ENCODE results near the gene KHK. TPM values are rescaled to one million over a fixed set of nuclear protein-coding genes. Genes with fewer than 3 reads are reported as not detected.
A peak's percentile ranks its signal among the peaks of the same experiment; 100 is the strongest.
"Not testable (repeated sequence)": the region's sequence is repeated elsewhere in the genome, so short reads cannot be mapped to it uniquely, and the experiment has no call there.

Gene KHK
- total RNA-seq, 2 experiments from 2014 or later, result 13.1 to 13.7 TPM

GRCh38 chr2:27097341-27097740 lies 10.8 kb downstream of the KHK start:
- Mint-ChIP-seq H3K36me3 (no peaks in the 10 kb centered on the region), H3K27ac (no peak overlapping the region), H3K4me1 (peaks cover 5% of the 10 kb centered on the region), H3K27me3 (no peaks in the 10 kb centered on the region), H3K9me3 (no peaks in the 10 kb centered on the region), H3K4me3 (no peak overlapping the region)
- POLR2A ChIA-PET, result no interaction called here
- no peak for DNase-seq
- ATAC-seq (ENCODE audit: low read depth), result no peak

GRCh38 chr2:27099334-27099955 lies 12.9 kb downstream of the KHK start:
- Mint-ChIP-seq H3K36me3 (no peaks in the 10 kb centered on the region), H3K27ac (no peak overlapping the region)

DNA sequence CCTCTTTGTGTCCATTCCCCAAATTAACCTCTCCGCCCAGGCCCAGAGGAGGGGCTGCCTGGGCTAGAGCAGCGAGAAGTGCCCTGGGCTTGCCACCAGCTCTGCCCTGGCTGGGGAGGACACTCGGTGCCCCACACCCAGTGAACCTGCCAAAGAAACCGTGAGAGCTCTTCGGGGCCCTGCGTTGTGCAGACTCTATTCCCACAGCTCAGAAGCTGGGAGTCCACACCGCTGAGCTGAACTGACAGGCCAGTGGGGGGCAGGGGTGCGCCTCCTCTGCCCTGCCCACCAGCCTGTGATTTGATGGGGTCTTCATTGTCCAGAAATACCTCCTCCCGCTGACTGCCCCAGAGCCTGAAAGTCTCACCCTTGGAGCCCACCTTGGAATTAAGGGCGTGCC lies 13.5 kb downstream of the KHK start:
- Mint-ChIP-seq H3K36me3 (no peaks in the 10 kb centered on the region), H3K4me3 (no peak overlapping the region), H3K27ac (no peak overlapping the region), H3K9me3 (no peaks in the 10 kb centered on the region), H3K4me1 (peaks cover 5% of the 10 kb centered on the region), H3K27me3 (no peaks in the 10 kb centered on the region)
- DNase-seq, result no peak
- POLR2A ChIA-PET, result no interaction called here
- no peak for ATAC-seq (ENCODE audit: low read depth)

More at GRCh38 chr2:27099334-27099955, 12.9 kb downstream of the KHK start:
- ATAC-seq (ENCODE audit: low read depth) (no peak), DNase-seq (no peak)
- POLR2A ChIA-PET, result no interaction called here
- Mint-ChIP-seq H3K4me1 (peaks cover 5% of the 10 kb centered on the region), H3K4me3 (no peak overlapping the region), H3K9me3 (no peaks in the 10 kb centered on the region), H3K27me3 (no peaks in the 10 kb centered on the region)

- H3K36me3 Mint-ChIP-seq, result no peaks in the 10 kb centered on the region
- H3K4me1 Mint-ChIP-seq, result no peaks in the 10 kb centered on the region
- POLR2A ChIA-PET, result no interaction called here
- H3K9me3 Mint-ChIP-seq, result no peaks in the 10 kb centered on the region
- peaks cover 4% of the 10 kb centered on the region for H3K27me3 Mint-ChIP-seq
- no peak overlapping the region for H3K4me3 Mint-ChIP-seq
- no peak overlapping the region for H3K27ac Mint-ChIP-seq
- DNase-seq (no peak), ATAC-seq (ENCODE audit: low read depth) (no peak)
These were observed 15.8 kb downstream of the KHK start for GRCh38 chr2:27102329-27102728.

DNA sequence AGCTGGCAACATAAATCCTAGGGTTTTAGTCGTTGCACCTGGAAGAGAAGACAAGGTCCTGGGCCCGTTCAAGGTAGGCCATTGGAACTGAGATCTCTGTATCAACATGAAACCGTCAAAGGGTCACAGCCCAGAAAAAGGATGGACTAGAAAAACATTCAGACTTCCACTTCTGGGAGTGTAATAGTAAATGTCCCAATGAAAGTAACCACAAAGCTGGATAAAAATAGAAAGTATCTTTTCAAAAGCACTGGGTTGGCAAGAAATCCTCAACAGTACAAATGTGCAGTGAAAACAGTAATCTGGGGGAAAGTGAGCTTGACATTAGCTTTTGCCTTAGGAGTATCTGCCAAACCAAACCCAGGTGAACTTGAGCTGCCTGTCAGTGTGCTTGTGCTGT lies 19.4 kb downstream of the KHK start:
- Mint-ChIP-seq H3K27ac (no peak overlapping the region), H3K9me3 (no peaks in the 10 kb centered on the region), H3K36me3 (no peaks in the 10 kb centered on the region), H3K4me1 (no peaks in the 10 kb centered on the region), H3K4me3 (no peak overlapping the region), H3K27me3 (peaks cover 5% of the 10 kb centered on the region)
- DNase-seq (no peak), ATAC-seq (ENCODE audit: low read depth) (no peak)
- POLR2A ChIA-PET, result no interaction called here

DNA sequence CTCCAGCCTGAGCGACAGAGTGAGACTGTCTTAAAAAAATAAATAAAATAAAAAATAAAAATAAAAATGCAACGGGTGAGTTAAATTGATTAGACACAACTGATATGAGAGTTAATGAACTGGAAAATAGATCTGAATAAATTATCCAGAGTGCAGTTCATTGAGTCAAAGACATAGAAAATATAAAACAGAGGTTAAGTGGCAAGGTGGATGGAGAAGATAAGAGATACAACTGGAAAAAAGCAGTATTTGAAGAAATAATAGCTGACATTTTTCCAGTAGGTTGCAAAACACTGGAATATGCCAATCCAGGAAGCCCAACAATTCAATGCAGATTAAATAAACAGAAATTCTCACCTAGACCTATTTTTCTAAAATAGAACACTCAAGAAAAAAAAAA lies 21.6 kb downstream of the KHK start:
- H3K36me3 Mint-ChIP-seq, result no peaks in the 10 kb centered on the region
- DNase-seq (no peak), ATAC-seq (ENCODE audit: low read depth) (no peak)
- no peak overlapping the region for H3K27ac Mint-ChIP-seq
- POLR2A ChIA-PET, result no interaction called here
- H3K4me3 Mint-ChIP-seq, result no peak overlapping the region
- H3K4me1 Mint-ChIP-seq, result no peaks in the 10 kb centered on the region
- H3K9me3 Mint-ChIP-seq, result no peaks in the 10 kb centered on the region
- H3K27me3 Mint-ChIP-seq, result peaks cover 5% of the 10 kb centered on the region

DNA sequence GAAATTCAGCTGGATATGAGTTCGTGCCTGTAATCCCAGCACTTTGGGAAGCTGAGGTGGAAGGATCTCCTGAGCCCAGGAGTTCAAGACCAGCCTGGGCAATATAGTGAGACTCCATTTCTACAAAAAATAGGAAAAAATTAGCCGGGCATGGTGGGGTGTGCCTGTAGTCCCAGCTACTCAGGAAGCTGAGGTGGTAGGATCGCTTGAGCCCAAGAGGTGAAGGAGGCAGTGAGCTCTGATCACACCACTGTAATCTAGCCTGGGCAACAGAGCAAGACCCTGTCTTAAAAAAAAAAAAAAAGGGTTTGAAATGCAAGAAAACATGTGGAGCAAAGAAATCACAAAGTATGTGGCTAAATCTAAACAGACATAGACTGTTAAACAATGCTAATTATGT lies 22.5 kb downstream of the KHK start:
- POLR2A ChIA-PET, result interaction anchor here (0.6 kb wide), 1 partner anchor 66 kb away, joined by 4 read pairs; no protein-coding TSS in a partner anchor

DNA sequence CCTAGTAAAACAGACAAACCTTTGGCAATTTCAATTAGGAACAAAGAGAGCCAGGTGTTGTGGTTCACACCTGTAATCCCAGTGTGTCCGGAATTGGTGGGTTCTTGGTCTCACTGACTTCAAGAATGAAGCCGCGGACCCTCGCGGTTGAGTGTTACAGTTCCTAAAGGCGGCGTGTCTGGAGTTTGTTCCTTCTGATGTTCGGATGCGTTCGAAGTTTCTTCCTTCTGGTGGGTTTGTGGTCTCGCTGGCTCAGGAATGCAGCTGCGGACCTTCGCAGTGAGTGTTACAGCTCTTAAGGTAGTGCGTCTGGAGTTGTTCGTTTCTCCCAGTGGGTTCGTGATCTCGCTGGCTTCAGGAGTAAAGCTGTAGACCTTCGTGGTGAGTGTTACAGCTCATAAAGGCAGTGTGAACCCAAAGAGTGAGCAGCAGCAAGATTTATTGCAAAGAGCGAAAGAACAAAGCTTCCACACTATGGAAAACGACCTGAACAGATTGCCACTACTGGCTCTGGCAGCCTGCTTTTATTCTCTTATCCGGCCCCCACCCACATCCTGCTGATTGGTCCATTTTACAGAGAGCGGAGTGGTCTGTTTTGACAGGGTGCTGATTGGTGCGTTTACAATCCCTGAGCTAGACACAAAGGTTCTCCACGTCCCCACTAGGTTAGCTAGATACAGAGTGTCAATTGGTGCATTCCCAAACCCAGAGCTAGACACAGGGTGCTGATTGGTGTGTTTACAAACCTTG lies 24.2 kb downstream of the KHK start:
- DNase-seq; H3K9me3 Mint-ChIP-seq; ATAC-seq (ENCODE audit: low read depth); POLR2A ChIA-PET; H3K27ac Mint-ChIP-seq; H3K36me3 Mint-ChIP-seq; H3K27me3 Mint-ChIP-seq; H3K4me3 Mint-ChIP-seq; H3K4me1 Mint-ChIP-seq: not testable (repeated sequence)

More for the DNA sequence above, 22.5 kb downstream of the KHK start:
- ATAC-seq (ENCODE audit: low read depth) (no peak), DNase-seq (no peak)
- Mint-ChIP-seq H3K4me1 (no peaks in the 10 kb centered on the region), H3K27me3 (peaks cover 5% of the 10 kb centered on the region), H3K4me3 (no peak overlapping the region), H3K27ac (no peak overlapping the region), H3K9me3 (no peaks in the 10 kb centered on the region), H3K36me3 (no peaks in the 10 kb centered on the region)

- POLR2A ChIA-PET; H3K4me1 Mint-ChIP-seq; DNase-seq; H3K27ac Mint-ChIP-seq; ATAC-seq (ENCODE audit: low read depth); H3K36me3 Mint-ChIP-seq; H3K4me3 Mint-ChIP-seq; H3K27me3 Mint-ChIP-seq; H3K9me3 Mint-ChIP-seq: not testable (repeated sequence)
These were observed 25.0 kb downstream of the KHK start for GRCh38 chr2:27111392-27112078.

DNA sequence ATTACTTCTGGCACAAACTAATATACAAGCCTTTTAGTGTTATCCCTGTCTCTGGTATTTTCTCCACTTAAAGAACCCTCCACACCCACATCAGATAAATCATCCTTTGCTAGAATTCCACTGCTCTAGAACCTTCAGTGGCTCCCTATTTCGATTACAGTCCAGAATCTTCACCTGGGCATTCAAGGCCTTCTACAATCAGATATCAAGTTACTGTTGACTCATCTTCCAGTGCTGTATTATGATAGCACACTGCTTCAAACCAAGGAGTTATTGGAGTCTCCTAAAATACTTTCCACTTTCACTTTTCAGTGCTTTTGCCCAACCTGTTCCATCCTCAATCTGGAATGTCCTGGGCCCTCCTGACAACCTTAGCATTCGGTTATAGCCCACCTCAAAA lies 28.9 kb downstream of the KHK start:
- Mint-ChIP-seq H3K4me1 (peaks cover 6% of the 10 kb centered on the region), H3K27me3 (peaks cover 30% of the 10 kb centered on the region), H3K4me3 (no peak overlapping the region), H3K27ac (no peak overlapping the region), H3K9me3 (no peaks in the 10 kb centered on the region), H3K36me3 (no peaks in the 10 kb centered on the region)
- no peak for DNase-seq
- POLR2A ChIA-PET, result no interaction called here
- ATAC-seq (ENCODE audit: low read depth), result no peak

GRCh38 chr2:27117995-27118524 lies 31.5 kb downstream of the KHK start:
- peaks cover 8% of the 10 kb centered on the region for H3K4me1 Mint-ChIP-seq
- POLR2A ChIA-PET, result interaction anchor here (0.7 kb wide), 1 partner anchor 9 kb away, joined by 7 read pairs; no protein-coding TSS in a partner anchor
- H3K9me3 Mint-ChIP-seq, result no peaks in the 10 kb centered on the region
- peak overlapping the region; percentile 14 for H3K4me3 Mint-ChIP-seq
- no peak for ATAC-seq (ENCODE audit: low read depth)
- peaks cover 46% of the 10 kb centered on the region for H3K27me3 Mint-ChIP-seq
- no peak overlapping the region for H3K27ac Mint-ChIP-seq
- H3K36me3 Mint-ChIP-seq, result no peaks in the 10 kb centered on the region
- no peak for DNase-seq

DNA sequence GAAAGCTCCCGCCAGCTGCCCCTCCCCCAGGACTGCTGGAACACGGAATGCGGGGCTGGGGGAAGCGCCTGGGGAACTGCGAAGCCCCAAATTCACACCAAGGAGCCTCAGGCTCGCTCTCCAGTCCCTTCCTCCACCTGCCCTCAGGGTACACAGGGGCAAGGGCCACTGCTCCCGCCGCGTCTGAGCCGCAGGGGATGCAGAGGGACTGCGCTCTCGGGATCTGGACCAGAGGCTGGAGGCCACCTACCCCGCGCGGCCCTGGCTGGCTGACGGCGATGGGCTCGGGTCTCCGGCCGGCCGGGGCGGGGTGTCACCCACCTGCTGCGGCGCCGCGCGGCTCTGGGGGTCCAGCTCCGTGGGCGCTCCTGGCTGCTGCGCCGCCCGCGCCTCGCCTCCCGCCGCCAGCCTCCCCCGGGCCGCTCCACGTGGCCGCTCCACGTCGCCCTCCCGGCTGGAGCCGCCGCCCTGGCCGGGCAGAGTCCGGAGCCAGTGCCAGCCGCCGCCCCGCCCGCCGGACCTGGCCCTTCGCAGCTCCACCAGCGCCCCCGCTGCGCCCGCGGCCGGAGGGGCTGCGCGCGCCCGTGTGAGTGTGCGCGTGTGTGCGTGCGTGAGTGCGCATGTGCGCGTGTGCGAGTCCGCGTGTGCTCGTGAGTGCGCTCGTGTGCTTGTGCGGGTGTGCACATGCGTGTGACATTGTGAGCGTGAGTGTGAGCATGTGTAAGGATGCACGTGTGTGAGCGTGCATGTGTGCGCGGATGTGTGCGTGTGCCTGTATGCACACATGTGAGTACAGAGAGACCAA lies 32.2 kb downstream of the KHK start, which contains the start of gene CGREF1:
Gene CGREF1 (minus strand): TSS at position 604 of the 805 bp plus-strand sequence. CDS start 14,762 bp downstream, outside the sequence.
- Mint-ChIP-seq H3K27ac (no peak within 1 kb of the TSS), H3K4me1 (peaks cover 12% of the 10 kb centered on the region), H3K36me3 (no peaks in the 10 kb centered on the region), H3K27me3 (peaks cover 48% of the 10 kb centered on the region), H3K9me3 (no peaks in the 10 kb centered on the region), H3K4me3 (peak within 1 kb of the TSS; percentile 78)
- POLR2A ChIA-PET, result interaction anchor here (0.6 to 0.7 kb wide), 2 partner anchors 9 to 17 kb away, joined by 3 to 7 read pairs; no protein-coding TSS in a partner anchor
- peak; percentile 13 for ATAC-seq (ENCODE audit: low read depth)
- peak; percentile 51 for DNase-seq

DNA sequence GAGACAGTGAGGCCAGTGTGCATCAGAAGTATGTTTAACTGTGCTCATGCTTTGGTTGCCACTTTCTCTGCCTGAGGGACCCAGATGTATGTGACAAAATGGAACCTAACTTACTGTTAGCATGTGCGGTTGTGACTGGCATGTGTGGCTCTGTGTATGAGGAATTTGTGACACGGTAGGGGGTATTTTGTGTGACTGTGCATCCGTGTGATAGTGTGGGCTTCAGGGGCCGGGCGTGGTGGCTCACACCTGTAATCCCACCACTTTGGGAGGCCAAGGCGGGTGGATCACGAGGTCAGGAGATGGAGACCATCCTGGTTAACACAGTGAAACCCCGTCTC lies 32.7 kb downstream of the KHK start:
- POLR2A ChIA-PET; H3K36me3 Mint-ChIP-seq; ATAC-seq (ENCODE audit: low read depth); DNase-seq; H3K27ac Mint-ChIP-seq; H3K9me3 Mint-ChIP-seq: not testable (repeated sequence)
- Mint-ChIP-seq H3K27me3 (peaks cover 48% of the 10 kb centered on the region), H3K4me3 (peak overlapping the region; percentile 78), H3K4me1 (peaks cover 15% of the 10 kb centered on the region)
